H1 (cell line): ENCODE data around the gene GBE1.
"Not testable (repeated sequence)": the region's sequence is repeated elsewhere in the genome, so short reads cannot be mapped to it uniquely, and the experiment has no call there.

Source experiments
- CEBPB ChIP-seq: IDR thresholded peaks from 2 replicates; pipeline ENCODE4 v1.6.1; 2012; ENCODE audit warnings: low read depth, low read length
- EGR1 ChIP-seq: IDR thresholded peaks from 2 replicates; pipeline ENCODE4 v1.6.1; 2011; ENCODE audit warnings: low read depth, low read length, borderline replicate concordance
- HDAC6 ChIP-seq: IDR thresholded peaks from one replicate; pipeline ENCODE4 v1.7.1; 2012; ENCODE audit warnings: low read depth, mild to moderate bottlenecking, inconsistent platforms, low read length, moderate library complexity
- POLR2AphosphoS5 ChIP-seq: IDR thresholded peaks from 2 replicates; pipeline ENCODE4 v1.6.1; 2011; ENCODE audit warnings: low read depth, low read length
- SIN3A ChIP-seq, 2 experiments: IDR thresholded peaks in 1 of 2; conservative IDR thresholded peaks in 1 of 2; 2 replicates each; pipeline ENCODE4 v1.6.1; 2011 to 2012; ENCODE audit warnings: low read length in 2 of 2, improper control_type of control experiment in 1 of 2, low read depth in 1 of 2, mild to moderate bottlenecking in 1 of 2
- TAF1 ChIP-seq: IDR thresholded peaks from 2 replicates; pipeline ENCODE4 v1.6.1; 2011; ENCODE audit warnings: mild to moderate bottlenecking, low read depth, low read length
- YY1 ChIP-seq: IDR thresholded peaks from 2 replicates; pipeline ENCODE4 v1.6.1; 2011; ENCODE audit warnings: low read depth, mild to moderate bottlenecking, low read length
- ZNF274 ChIP-seq: IDR thresholded peaks from 2 replicates; pipeline ENCODE4 v1.7.0; 2012; ENCODE audit warnings: low read length, borderline replicate concordance; ENCODE audit errors: extremely low read depth
- TF ChIP-seq, protein P1 (sequence below), 3 experiments: IDR thresholded peaks; 1 replicate in 2 of 3; 2 replicates in 1 of 3; pipeline versions ENCODE4 v1.5.1 to v1.6.1; 2011; ENCODE audit warnings: low read length in 3 of 3, mild to moderate bottlenecking in 3 of 3, inconsistent platforms in 2 of 3, low read depth in 1 of 3, moderate library complexity in 1 of 3; ENCODE audit not compliant: insufficient read depth in 1 of 3; ENCODE audit errors: control extremely low read depth in 1 of 3

- TF ChIP-seq YY1; TAF1; EGR1; CEBPB; HDAC6; POLR2AphosphoS5; ZNF274; SIN3A (conservative IDR thresholded peaks at IDR 0.05 in 1 of 2, IDR thresholded peaks at IDR 0.05 in 1 of 2; ENCODE audit: low read depth in 1 of 2, low read length in 2 of 2): not testable (repeated sequence)
- TF ChIP-seq, protein P1, sequence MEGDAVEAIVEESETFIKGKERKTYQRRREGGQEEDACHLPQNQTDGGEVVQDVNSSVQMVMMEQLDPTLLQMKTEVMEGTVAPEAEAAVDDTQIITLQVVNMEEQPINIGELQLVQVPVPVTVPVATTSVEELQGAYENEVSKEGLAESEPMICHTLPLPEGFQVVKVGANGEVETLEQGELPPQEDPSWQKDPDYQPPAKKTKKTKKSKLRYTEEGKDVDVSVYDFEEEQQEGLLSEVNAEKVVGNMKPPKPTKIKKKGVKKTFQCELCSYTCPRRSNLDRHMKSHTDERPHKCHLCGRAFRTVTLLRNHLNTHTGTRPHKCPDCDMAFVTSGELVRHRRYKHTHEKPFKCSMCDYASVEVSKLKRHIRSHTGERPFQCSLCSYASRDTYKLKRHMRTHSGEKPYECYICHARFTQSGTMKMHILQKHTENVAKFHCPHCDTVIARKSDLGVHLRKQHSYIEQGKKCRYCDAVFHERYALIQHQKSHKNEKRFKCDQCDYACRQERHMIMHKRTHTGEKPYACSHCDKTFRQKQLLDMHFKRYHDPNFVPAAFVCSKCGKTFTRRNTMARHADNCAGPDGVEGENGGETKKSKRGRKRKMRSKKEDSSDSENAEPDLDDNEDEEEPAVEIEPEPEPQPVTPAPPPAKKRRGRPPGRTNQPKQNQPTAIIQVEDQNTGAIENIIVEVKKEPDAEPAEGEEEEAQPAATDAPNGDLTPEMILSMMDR (IDR thresholded peaks at IDR 0.05; ENCODE audit: control extremely low read depth in 1 of 3, insufficient read depth in 1 of 3, low read depth in 1 of 3, low read length in 3 of 3), result not testable (repeated sequence)
Observed at GRCh38 chr3:81492471-81492870, 269.0 kb downstream of the GBE1 start.
